GM19452 (cell line): Measurements from ENCODE around the gene ZNF804A.

Experiments used
- ATAC-seq: cut with Tn5 transposase; IDR thresholded peaks from one replicate; pipeline ENCODE4 v1.9.1; 2021; ENCODE audit not compliant: unreplicated experiment

ZNF804A gene

GRCh38 chr2:184598316-184599053, at the start of gene ZNF804A:
Gene ZNF804A, plus strand, starts transcription at chr2:184598529. Its CDS starts 431 bp downstream, at chr2:184598960.
- peak; percentile 78 for ATAC-seq

- no peak for ATAC-seq
These were observed 49.2 kb upstream of the ZNF804A start for GRCh38 chr2:184549153-184549552.

DNA sequence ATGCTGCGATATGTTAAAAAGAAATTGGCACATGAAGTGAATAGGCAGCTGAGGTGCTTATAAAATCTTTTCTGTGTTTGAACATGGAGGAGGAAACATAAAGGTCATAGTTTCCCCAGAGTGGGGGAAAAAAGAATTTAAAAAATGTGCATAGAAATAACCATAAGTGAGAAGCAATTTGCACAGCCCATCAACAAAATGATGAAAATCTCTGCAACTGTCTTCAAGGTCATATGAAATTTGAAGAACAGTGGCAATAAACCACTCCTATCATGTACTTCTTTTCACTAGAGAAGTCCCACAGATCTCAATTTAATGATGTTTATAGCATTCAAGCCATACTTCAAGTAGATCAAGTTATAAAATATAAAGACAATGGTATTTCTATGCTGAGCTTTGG, 46.7 kb upstream of the ZNF804A start:
- no peak for ATAC-seq

DNA sequence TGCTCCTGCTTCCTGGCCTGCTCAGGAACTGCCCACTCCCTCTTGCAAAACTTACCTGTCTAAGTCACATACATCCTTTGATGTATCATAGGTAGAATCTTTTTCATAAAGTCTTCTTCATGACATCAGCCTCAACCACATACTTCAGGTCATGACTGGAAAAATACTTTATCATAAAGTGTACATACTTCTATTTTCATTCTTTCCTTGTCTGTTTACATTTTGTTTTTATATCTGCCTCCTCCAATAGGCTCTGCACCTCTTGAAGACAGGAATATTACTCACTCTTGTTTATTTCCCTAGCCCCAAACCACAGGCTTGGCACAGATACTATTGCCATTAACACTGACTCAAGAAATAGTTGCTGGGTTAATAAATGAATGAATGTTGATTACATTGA, 43.6 kb upstream of the ZNF804A start:
- no peak for ATAC-seq

GRCh38 chr2:184555352-184555751, 43.0 kb upstream of the ZNF804A start:
- no peak for ATAC-seq

DNA sequence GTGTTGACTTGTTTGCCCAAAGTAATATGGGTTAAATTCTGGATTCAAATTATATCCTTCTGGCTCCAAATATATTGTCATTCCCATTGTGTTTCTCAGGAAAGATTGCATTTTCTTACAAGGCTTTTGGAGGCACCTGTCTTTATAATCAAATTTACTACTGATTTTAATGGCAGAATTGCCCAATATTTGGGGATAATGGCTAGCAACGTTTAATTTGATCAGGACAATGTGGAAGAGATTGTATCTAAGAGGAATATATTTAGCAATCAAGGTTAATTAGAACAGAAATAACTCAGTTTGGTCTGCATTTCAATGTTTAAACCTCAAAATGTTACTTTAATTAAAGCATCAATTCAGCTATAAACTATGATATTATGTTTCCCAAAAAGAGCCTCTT, 41.7 kb upstream of the ZNF804A start:
- no peak for ATAC-seq

GRCh38 chr2:184558713-184559464, 39.4 kb upstream of the ZNF804A start:
- no peak for ATAC-seq

DNA sequence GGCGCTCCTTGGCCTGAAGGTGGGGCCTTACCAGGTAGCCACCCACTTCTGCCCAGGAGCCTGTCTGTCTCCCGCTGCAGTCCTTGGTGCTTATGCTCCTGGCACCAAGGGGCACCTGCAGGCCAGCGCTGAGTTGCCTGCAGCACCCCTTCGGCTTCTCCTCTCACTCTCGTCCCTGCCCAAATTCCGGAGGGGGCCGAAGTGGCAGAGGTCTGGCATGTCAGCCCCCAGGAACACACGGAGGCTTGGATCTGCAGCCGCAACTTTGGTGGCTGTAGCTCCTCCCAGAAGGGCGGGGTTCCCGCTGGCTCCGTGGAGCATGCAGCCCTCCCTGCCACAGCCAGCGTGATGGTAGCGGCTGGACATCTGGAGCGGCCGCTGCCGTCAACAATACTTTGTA, 37.7 kb upstream of the ZNF804A start:
- ATAC-seq = no peak

GRCh38 chr2:184562532-184562931, 35.8 kb upstream of the ZNF804A start:
- no peak for ATAC-seq

GRCh38 chr2:184564092-184564491, 34.2 kb upstream of the ZNF804A start:
- ATAC-seq = no peak

- ATAC-seq = no peak
These were observed 31.6 kb upstream of the ZNF804A start for GRCh38 chr2:184566716-184567115.

GRCh38 chr2:184577056-184577455, 21.3 kb upstream of the ZNF804A start:
- ATAC-seq = no peak

- no peak for ATAC-seq
These were observed 20.6 kb upstream of the ZNF804A start for GRCh38 chr2:184577743-184578142.

DNA sequence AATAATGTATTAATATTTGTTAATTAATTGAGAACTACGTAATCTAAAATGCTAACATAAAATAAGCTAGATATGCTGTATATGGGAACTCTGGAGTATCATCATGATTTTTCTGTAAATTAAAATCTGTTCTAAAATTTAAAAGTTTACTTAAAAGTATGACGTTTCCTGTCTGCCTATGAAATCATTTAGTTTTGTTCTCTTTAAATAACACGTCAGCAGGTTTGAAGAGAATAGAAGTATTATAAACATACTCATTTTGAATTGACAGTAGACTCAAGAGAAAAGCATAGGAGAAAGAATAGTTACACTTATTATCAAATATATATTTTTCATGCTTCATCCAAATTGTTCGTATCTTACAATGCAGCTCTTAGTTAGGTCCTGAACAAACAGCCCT, 19.1 kb upstream of the ZNF804A start:
- ATAC-seq = no peak

DNA sequence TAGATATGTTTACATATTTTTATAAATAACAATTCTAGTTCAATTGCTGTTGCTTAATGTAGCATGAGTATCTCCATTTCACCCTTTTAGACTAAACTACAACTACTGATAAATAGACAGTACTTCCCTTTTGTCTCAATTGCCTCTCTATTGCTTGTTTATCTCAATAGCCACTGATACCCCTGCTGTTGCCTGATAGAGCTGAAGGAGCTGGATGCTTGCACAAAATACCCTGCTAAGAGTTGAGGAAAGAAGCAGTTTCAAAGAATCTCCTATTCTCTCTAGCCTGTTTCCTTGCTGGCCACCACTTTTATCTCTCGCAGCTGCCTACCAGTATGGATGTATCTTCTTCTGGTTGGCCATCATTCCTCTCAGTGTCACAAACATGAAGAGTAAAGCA, 16.9 kb upstream of the ZNF804A start:
- ATAC-seq = no peak

GRCh38 chr2:184589261-184589660, 9.1 kb upstream of the ZNF804A start:
- ATAC-seq = no peak

GRCh38 chr2:184596819-184597411, 1.4 kb upstream of the ZNF804A start:
- ATAC-seq = no peak

DNA sequence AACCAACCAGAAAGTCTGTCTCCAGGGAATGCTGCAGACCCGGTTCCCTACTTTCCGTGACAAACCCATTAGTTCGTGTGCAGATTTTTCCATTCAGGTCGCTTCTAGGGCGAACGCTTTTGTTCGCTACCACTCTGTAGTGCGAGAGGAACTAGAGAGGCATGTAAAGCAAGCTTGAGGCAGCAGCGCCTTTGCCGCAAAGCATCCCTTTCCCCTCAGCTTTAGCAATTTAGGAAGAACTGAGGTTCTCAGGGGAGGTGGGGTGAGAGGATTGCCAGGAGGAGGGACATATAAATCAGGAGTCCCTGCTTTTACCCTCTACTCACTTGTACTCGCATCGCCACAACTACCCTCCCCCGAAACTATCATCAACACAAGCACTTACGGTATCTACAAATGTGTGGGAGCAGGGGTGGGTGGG, 748 bp upstream of the ZNF804A start:
- ATAC-seq = no peak

GRCh38 chr2:184598002-184598315, 370 bp upstream of the ZNF804A start:
- ATAC-seq = no peak

- ATAC-seq = no peak
These were observed 934 bp downstream of the ZNF804A start for GRCh38 chr2:184599054-184599871.

DNA sequence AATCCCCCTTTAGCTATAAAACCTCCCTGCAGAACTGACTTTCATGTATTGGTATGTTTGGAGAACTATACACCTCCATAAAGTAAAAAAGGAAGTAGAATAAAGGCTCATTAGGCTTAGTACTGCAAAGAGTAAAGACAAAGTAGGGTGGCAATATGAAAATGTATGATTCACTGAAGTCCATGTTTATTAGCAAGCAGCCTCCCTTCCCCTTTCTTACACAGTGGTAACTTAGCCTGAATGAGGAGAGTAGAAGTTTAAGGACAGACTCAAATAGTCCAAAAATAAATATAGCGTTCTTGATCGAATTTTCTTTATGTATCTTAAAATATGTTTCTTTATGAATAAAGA, 1.5 kb downstream of the ZNF804A start:
- no peak for ATAC-seq
